Panc1 (cell line): ENCODE measurements around the gene TUSC7. TPM values are rescaled to one million over a fixed set of nuclear protein-coding genes. Genes with fewer than 3 reads are reported as not detected.

ENCODE experiments used
- ATAC-seq: fragments of 200-7000 bp; cut with Tn5 transposase; 2 replicates; pipeline ENCODE4 v1.9.1; 2020; ENCODE audit warnings: mild to moderate bottlenecking, moderate library complexity
- BruUV-seq: library from RNA; stranded (reverse); fragments of 400-500 nt; replicated peaks from 2 replicates; lab custom pipeline; 2021; lab: Mats Ljungman, UMichigan
- CTCF ChIA-PET: fragments of 300-600 bp; sonication (Branson Sonifier 250); formaldehyde crosslinking; loops from one replicate; lab custom pipeline; 2022; ENCODE audit warnings: antibody characterized with exemption; lab: Charles Lee
- POLR2A ChIA-PET: fragments of 300-600 bp; sonication (Branson Sonifier 250); formaldehyde crosslinking; loops from one replicate; lab custom pipeline; 2022; ENCODE audit warnings: antibody characterized with exemption; lab: Charles Lee
- DNase-seq: peaks from one replicate; pipeline ENCODE4 v3.0.0-alpha.2; 2010; ENCODE audit warnings: low read depth, low spot score
- H3K27ac ChIP-seq: 2 replicates; pipeline ENCODE4 v1.5.1; 2011; ENCODE audit warnings: mild to moderate bottlenecking, low read length, inconsistent platforms
- H3K27me3 ChIP-seq: fragments of 200-500 bp; sonication (Bioruptor generic); 2 replicates; pipeline ENCODE4 v1.6.0; 2014; ENCODE audit warnings: low read length, inconsistent platforms; ENCODE audit not compliant: control insufficient read depth, insufficient read depth
- H3K36me3 ChIP-seq: fragments of 200-500 bp; sonication (Bioruptor generic); 2 replicates; pipeline ENCODE4 v1.5.1; 2014; ENCODE audit warnings: inconsistent platforms, mild to moderate bottlenecking, low read length, moderate library complexity; ENCODE audit not compliant: control insufficient read depth, insufficient read depth
- H3K4me1 ChIP-seq: 2 replicates; pipeline ENCODE4 v1.5.1; 2011; ENCODE audit warnings: inconsistent platforms, mild to moderate bottlenecking, low read length, moderate library complexity; ENCODE audit not compliant: control insufficient read depth, insufficient read depth
- H3K4me3 ChIP-seq, 2 experiments: 2 replicates each; pipeline ENCODE4 v1.5.1; 2011 to 2012; ENCODE audit warnings: low read depth in 2 of 2, low read length in 2 of 2, mild to moderate bottlenecking in 2 of 2, inconsistent platforms in 1 of 2, moderate library complexity in 1 of 2
- H3K9me3 ChIP-seq: fragments of 200-500 bp; sonication (Bioruptor generic); 2 replicates; pipeline ENCODE4 v1.5.1; 2014; ENCODE audit warnings: low read depth, mild to moderate bottlenecking, inconsistent platforms, low read length, moderate library complexity; ENCODE audit not compliant: control insufficient read depth, insufficient read depth
- POLR2AphosphoS5 ChIP-seq: IDR thresholded peaks from 2 replicates; pipeline ENCODE4 v1.6.1; 2012; ENCODE audit warnings: mild to moderate bottlenecking, low read depth, low read length, moderate library complexity
- REST ChIP-seq, 2 experiments: IDR thresholded peaks; 2 replicates each; pipeline ENCODE4 v1.6.1; 2011 to 2012; ENCODE audit warnings: low read depth in 2 of 2, control low read depth in 1 of 2, low read length in 1 of 2, mild to moderate bottlenecking in 1 of 2, moderate library complexity in 1 of 2; ENCODE audit not compliant: insufficient read depth in 1 of 2
- SIN3A ChIP-seq: IDR thresholded peaks from 2 replicates; pipeline ENCODE4 v1.6.1; 2012; ENCODE audit warnings: low read depth, mild to moderate bottlenecking, low read length, moderate library complexity, borderline replicate concordance; ENCODE audit not compliant: insufficient read depth
- TCF7L2 ChIP-seq: IDR thresholded peaks from 2 replicates; pipeline ENCODE4 v1.6.1; 2011; ENCODE audit warnings: mild to moderate bottlenecking, low read depth, low read length, inconsistent platforms
- in situ Hi-C: cut with HindIII; loops from 2 replicates; pipeline ENCODE4 v1.10.0; 2016; ENCODE audit warnings: low sequenced_read_pairs, low pct_unique_long_range_greater_than_20kb
- intact Hi-C: fragments of 100-400 bp; cut with micrococcal nuclease; formaldehyde crosslinking; loops from one replicate; pipeline ENCODE4 v1.10.0; 2022; ENCODE audit not compliant: unreplicated experiment
- total RNA-seq: library from RNA; stranded (reverse); gene quantifications from one replicate; pipeline ENCODE4 v1.2.1, GENCODE V29; 2021; ENCODE audit not compliant: unreplicated experiment
- TF ChIP-seq, protein P1 (sequence below): fragments of 450-650 bp; IDR thresholded peaks from 2 replicates; pipeline ENCODE4 v1.5.1; 2017; ENCODE audit warnings: mild to moderate bottlenecking

Gene TUSC7
- total RNA-seq, 1 experiment from 2014 or later, result not detected

GRCh38 chr3:116707531-116707930 is 2.0 kb upstream of the TUSC7 start:
- H3K4me3 ChIP-seq, result no peak overlapping the region
- in situ Hi-C loops, result no loop called here
- DNase-seq (no peak), ATAC-seq (no peak)
- BruUV-seq, result no TSS peak
- H3K27me3 ChIP-seq, result no peaks in the 10 kb centered on the region; the same call in 1 of the 2 replicates
- intact Hi-C loops, result no loop called here
- POLR2A ChIA-PET, result no interaction called here
- H3K36me3 ChIP-seq, result no peaks in the 10 kb centered on the region
- no peaks in the 10 kb centered on the region for H3K4me1 ChIP-seq
- no peaks in the 10 kb centered on the region for H3K9me3 ChIP-seq
- TF ChIP-seq POLR2AphosphoS5, result no peak
- TF ChIP-seq, protein P1, sequence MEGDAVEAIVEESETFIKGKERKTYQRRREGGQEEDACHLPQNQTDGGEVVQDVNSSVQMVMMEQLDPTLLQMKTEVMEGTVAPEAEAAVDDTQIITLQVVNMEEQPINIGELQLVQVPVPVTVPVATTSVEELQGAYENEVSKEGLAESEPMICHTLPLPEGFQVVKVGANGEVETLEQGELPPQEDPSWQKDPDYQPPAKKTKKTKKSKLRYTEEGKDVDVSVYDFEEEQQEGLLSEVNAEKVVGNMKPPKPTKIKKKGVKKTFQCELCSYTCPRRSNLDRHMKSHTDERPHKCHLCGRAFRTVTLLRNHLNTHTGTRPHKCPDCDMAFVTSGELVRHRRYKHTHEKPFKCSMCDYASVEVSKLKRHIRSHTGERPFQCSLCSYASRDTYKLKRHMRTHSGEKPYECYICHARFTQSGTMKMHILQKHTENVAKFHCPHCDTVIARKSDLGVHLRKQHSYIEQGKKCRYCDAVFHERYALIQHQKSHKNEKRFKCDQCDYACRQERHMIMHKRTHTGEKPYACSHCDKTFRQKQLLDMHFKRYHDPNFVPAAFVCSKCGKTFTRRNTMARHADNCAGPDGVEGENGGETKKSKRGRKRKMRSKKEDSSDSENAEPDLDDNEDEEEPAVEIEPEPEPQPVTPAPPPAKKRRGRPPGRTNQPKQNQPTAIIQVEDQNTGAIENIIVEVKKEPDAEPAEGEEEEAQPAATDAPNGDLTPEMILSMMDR, result no peak
- CTCF ChIA-PET, result no interaction called here
- H3K27ac ChIP-seq, result no peak overlapping the region

GRCh38 chr3:116716490-116716889 is 6.9 kb downstream of the TUSC7 start:
- Histone ChIP-seq H3K27ac (no peak overlapping the region), H3K27me3 (no peaks in the 10 kb centered on the region), H3K4me3 (no peak overlapping the region), H3K9me3 (no peaks in the 10 kb centered on the region), H3K36me3 (no peaks in the 10 kb centered on the region), H3K4me1 (no peaks in the 10 kb centered on the region)
- in situ Hi-C loops, result no loop called here
- POLR2A ChIA-PET, result no interaction called here
- no peak for DNase-seq
- intact Hi-C loops, result no loop called here
- no TSS peak for BruUV-seq
- CTCF ChIA-PET, result no interaction called here
- ATAC-seq, result no peak
- TF ChIP-seq TCF7L2, result no peak

GRCh38 chr3:116717566-116717965 is 8.0 kb downstream of the TUSC7 start:
- no peaks in the 10 kb centered on the region for H3K4me1 ChIP-seq
- H3K36me3 ChIP-seq, result no peaks in the 10 kb centered on the region
- intact Hi-C loops, result no loop called here
- H3K27me3 ChIP-seq, result no peaks in the 10 kb centered on the region
- H3K9me3 ChIP-seq, result no peaks in the 10 kb centered on the region
- in situ Hi-C loops, result no loop called here
- ATAC-seq, result no peak
- H3K27ac ChIP-seq, result no peak overlapping the region
- BruUV-seq, result no TSS peak
- no peak for TF ChIP-seq REST (IDR thresholded peaks at IDR 0.05; ENCODE audit: insufficient read depth in 1 of 2, low read depth in 2 of 2, low read length in 1 of 2)
- TF ChIP-seq, protein P1, result no peak
- no peak for TF ChIP-seq SIN3A
- TF ChIP-seq POLR2AphosphoS5, result no peak
- TF ChIP-seq TCF7L2, result no peak
- POLR2A ChIA-PET, result no interaction called here
- DNase-seq, result no peak
- H3K4me3 ChIP-seq, result no peak overlapping the region
- CTCF ChIA-PET, result no interaction called here
